Measurements from ENCODE around the gene MYL12A.

MYL12A gene

GRCh38 chr18:3284501-3284900 is 36.9 kb downstream of the MYL12A start:
- no peak for DNase-seq

GRCh38 chr18:3286159-3286558 is 38.6 kb downstream of the MYL12A start:
- no peak for DNase-seq

- no peak for DNase-seq
Measured at GRCh38 chr18:3293196-3293951, 45.8 kb downstream of the MYL12A start.

GRCh38 chr18:3294435-3295080 is 47.0 kb downstream of the MYL12A start:
- DNase-seq, result peak; percentile 88

- no peak for DNase-seq
Measured at GRCh38 chr18:3297025-3297984, 49.7 kb downstream of the MYL12A start.

GRCh38 chr18:3304832-3305231 is 57.2 kb downstream of the MYL12A start:
- no peak for DNase-seq

GRCh38 chr18:3305354-3305762 is 57.8 kb downstream of the MYL12A start:
- no peak for DNase-seq
